GM11168 (cell line): ENCODE results near the gene RNU6-9.

Source experiments
- in situ Hi-C: fragments of 300-500 bp; cut with MboI; formaldehyde crosslinking; loops from one replicate; pipeline ENCODE4 v1.12.0; 2022; ENCODE audit warnings: low sequenced_read_pairs; ENCODE audit not compliant: unreplicated experiment

RNU6-9 gene

DNA sequence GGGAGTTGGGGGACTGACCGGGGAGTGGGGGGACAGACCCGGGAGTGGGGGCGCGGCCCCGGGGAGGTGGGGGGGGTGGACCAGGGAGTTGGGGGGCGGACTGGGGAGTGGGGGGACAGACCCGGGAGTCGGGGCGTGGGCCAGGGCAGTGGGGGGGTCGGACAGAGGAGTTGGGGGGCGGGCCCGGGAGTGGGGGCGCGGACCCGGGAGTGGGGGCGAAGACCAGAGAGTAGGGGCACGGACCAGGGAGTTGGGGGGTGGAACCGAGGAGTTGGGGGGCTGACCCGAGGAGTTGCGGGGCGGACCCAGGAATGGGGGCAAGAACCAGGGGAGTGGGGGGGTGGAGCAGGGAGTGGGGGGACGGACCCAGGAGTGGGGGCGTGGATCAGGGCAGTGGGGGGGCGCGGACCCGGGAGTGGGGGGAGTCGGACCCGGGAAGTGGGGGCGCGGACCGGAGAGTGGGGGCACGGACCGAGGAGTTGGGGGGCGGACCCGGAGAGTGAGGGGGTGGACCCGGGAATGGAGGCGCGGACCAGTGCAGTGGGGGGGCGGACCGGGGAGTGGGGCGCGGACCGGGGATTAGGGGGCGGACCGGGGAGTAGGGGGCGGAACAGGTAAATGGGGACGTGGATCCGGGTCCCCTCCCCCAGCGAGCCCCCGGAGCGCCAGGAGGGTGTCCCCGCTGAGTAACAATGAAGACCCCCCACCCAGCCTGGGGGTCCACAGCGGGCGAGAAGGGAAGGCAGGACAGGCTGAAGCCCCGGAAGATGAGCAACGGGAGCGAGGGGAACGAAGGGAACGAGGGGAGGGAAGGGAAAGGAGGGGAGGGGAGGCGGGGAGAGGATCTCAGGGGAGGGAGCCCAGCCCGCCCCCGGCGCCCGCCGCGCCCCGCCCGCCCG is 19.1 kb downstream of the RNU6-9 start:
- in situ Hi-C loops, result no loop called here

DNA sequence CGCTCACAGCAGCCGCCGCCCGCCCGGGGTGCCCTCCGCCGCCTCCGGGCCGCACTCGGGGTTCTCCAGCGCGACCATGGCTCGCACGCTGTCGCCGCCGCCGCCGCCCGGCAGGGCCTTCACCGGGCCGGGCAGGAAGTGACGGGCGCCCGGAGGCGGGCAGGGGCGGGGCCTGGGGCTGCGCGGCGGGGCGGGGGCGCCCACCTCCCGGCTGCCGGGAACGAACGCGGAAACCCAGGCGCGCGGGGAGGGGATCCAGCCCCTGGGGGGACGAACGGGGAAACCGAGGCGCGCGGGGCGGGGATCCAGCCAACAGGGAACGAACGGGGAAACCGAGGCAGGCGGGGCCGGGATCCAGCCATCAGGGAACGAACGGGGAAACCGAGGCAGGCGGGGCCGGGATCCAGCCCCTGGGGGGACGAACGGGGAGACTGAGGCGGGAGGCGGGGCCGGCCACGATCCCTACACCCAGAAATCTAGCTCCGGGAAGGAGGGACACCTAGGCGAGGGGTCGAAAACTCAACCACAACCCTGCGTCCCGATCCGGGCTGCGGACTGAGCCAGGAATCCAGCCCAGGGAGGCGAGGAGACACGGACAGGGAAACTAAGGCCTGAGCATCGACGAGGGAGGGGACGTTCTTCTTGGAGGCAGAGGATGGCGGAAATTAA is 19.9 kb downstream of the RNU6-9 start, which contains the start of gene R3HDM4:
TSS of gene R3HDM4 (minus strand) at position 140 of the 669 bp plus-strand sequence. CDS start at position 78, 62 bp downstream.
- in situ Hi-C loops, result no loop called here

DNA sequence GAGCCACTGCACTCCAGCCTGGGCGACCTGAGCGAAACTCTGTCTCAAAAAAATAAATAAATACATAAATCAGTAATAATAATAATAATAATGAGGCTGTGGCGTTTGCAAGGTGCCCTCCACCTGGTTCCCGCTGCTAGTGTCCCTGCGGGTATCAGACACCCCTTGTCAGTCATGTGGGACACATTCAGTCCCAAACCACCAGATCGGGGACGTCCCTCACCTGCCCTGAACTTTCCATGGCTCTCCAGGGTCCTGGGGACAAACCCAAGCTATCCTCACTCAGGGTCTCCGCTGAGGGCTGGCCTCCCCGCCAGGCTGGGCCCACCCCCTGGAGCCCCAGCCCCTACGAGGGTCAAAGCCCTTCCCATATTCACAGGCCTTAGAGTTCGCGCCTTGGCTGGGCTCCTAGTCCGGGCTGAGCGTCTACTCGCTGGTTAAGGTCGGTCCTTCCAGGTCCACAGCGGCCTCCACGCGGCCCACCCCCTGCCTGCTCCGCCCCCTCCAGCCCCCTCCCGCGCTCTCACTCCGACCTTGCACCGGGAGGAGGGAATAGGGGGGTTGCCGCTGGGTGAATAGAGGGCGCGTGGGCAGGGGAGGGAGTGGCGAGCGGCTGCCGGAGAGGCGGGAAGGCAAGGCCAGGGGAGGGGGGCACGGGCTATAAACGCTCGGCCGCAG is 23.5 kb downstream of the RNU6-9 start:
- in situ Hi-C loops, result no loop called here

DNA sequence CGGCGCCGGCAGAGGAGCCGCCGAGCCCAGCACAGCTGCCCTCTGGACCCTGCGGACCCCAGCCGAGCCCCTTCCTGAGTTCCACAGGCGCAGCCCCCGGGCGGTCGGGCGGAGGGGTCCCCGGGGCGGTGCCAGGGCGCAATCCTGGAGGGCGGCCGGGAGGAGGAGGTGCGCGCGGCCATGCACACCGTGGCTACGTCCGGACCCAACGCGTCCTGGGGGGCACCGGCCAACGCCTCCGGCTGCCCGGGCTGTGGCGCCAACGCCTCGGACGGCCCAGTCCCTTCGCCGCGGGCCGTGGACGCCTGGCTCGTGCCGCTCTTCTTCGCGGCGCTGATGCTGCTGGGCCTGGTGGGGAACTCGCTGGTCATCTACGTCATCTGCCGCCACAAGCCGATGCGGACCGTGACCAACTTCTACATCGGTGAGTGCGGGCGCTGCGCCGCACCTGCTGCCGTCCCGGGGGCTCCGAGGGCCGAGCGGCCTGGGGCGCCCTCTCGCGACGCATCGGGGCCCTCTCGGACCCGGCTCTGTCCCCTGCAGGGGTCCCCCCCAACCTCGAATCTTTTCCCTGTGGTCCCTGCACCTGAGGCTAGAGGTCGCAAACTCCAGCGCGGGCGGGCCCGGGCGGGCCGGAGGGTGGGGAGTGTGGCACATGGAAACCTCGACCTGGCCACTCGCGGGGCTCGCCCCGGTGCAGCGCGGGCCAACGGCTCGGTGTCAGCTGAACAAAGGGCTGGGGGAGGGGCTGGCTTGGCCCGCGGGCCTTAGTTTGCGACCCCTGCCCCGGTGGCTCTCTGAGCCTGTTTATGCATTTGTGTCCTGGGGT is 24.3 kb downstream of the RNU6-9 start, which contains the start of gene KISS1R:
TSS of gene KISS1R (plus strand) at position 11 of the 829 bp plus-strand sequence. CDS start at position 181, 170 bp downstream.
- in situ Hi-C loops, result no loop called here

DNA sequence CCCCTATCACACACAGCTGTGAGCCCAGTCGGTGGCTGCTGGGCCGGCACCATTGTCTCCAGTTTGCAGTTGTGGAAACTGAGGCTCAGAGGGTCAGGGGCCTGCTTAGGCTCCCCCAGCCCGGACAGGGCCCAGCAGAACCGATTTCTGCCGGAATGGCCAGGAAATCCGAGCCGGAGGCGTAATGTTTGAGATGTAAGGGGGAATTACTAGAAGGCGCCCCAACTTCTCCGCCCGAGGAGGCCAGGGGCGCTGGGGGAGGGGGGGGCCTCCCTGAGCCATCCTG is 24.8 kb downstream of the RNU6-9 start:
- in situ Hi-C loops, result no loop called here

DNA sequence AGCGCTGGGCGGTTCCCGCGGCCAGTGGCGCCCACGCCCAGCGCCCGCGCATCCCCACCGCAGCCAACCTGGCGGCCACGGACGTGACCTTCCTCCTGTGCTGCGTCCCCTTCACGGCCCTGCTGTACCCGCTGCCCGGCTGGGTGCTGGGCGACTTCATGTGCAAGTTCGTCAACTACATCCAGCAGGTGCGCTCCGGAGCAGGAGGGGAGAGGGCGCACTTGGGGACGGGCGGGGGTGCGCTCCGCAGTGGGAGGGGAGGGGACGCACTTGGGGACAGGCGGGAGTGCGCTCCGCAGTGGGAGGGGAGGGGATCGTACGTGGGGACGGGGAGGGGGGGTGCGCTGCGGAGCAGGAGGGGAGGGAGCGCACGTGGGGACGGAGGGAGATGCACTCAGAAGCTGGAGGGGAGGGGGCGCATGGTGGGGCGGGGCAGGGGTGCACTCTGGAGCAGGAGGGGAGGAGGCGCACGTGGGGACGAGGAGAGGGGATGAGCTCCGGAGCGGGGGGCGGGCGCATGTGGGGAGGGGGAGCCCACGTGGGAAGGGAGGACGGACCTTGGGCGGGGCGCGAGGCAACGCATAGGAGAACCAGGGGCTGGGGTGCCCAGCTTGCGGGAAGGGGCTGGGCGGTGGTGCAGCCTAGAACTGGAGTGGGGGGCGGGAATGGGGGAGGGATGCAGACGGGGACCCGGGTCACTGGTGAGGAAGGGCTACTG is 25.4 kb downstream of the RNU6-9 start:
- in situ Hi-C loops, result no loop called here

DNA sequence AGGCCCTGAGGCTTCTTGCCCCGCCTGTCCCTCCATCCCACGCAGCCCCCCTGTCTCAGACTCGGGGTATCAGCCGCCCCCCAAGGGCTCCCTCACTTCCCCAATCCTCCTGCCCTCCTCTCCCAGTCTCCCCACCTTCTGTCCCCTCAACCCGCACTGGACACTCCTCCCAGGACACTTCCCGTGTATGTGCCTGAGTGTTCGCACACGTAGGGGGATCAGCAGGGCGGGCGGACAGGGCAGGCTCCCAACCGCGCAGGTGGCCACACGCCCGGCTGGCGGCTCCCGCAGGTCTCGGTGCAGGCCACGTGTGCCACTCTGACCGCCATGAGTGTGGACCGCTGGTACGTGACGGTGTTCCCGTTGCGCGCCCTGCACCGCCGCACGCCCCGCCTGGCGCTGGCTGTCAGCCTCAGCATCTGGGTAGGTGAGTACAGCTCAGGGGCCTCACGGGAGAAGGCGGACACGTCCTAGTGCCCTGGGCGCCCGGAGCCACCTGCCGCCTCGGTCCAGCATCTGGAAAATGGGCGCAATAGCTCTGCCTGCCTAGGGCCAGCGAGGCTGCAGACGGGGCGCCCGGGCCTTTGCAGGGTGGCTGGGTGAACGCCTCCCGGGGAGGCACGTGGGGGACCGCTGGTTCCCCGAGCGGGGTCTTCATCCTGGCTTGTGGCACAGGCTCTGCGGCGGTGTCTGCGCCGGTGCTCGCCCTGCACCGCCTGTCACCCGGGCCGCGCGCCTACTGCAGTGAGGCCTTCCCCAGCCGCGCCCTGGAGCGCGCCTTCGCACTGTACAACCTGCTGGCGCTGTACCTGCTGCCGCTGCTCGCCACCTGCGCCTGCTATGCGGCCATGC is 26.1 kb downstream of the RNU6-9 start:
- in situ Hi-C loops, result loop anchor here (5.0 kb wide), 2 partner anchors 62 to 63 kb away; partner anchors contain the start of genes CFD and WDR18

DNA sequence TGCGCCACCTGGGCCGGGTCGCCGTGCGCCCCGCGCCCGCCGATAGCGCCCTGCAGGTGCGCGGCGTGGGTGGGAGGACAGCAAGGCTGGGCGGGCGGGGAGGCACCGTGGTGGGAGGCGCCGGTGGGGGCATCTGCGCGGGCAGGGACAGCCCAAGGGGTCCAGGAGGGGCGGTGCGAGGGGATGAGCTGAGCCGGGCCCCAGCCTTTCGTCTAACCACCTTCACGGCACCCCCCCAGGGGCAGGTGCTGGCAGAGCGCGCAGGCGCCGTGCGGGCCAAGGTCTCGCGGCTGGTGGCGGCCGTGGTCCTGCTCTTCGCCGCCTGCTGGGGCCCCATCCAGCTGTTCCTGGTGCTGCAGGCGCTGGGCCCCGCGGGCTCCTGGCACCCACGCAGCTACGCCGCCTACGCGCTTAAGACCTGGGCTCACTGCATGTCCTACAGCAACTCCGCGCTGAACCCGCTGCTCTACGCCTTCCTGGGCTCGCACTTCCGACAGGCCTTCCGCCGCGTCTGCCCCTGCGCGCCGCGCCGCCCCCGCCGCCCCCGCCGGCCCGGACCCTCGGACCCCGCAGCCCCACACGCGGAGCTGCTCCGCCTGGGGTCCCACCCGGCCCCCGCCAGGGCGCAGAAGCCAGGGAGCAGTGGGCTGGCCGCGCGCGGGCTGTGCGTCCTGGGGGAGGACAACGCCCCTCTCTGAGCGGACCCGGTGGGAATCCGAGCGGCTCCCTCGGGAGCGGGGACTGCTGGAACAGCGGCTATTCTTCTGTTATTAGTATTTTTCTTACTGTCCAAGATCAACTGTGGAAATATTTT is 27.0 kb downstream of the RNU6-9 start:
- in situ Hi-C loops, result loop anchor here (5.0 kb wide), 2 partner anchors 62 to 63 kb away; partner anchors contain the start of genes CFD and WDR18

DNA sequence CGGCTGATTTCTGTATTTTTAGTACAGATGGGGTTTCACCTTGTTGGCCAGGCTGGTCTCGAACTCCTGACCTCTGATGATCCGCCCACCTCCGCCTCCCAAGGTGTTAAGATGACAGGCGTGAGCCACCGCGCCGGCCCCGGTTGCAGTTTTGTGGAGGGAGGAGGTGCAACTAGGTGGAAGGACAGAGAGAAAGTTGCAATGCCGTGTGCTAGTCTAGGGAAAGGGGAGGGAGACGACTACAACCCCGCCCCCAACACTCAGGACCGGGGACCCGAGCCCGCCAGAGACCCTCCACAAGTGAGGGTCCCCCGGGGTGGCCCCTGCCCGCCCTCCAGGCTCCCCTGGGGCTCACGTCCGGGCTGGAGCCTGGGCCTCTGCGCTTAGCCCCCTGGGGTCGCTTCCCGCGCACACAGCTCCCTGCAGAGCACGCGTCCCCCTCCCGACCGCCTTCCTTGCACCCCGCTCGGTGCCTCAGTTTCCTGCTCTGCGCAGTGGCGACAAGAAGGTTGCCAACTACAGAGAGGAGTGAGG is 31.3 kb downstream of the RNU6-9 start:
- in situ Hi-C loops, result loop anchor here (5.0 kb wide), 2 partner anchors 58 to 67 kb away; partner anchors contain the start of genes CFD and WDR18

DNA sequence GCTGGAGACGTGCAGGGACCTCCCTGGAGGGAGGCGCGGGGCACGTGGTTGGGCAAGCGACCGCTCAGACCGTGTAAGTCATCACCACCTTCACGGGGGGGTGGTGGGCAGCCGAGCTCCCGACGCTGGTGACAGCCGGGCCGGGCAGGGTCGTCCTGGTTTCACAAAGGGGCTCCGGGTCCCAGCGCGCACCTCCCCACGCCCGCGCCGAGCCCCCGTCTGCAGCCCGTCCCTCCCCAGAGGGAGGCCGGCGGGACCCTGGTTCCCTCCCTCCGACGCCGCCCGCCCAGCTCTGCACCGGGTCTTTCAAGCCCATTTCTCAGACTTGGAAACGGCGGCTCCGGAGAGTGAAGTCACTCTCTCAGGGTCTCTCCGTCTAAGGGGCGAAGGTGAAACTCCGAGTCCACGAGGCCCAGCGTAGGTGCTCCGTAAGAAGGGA is 31.8 kb downstream of the RNU6-9 start:
- in situ Hi-C loops, result no loop called here

DNA sequence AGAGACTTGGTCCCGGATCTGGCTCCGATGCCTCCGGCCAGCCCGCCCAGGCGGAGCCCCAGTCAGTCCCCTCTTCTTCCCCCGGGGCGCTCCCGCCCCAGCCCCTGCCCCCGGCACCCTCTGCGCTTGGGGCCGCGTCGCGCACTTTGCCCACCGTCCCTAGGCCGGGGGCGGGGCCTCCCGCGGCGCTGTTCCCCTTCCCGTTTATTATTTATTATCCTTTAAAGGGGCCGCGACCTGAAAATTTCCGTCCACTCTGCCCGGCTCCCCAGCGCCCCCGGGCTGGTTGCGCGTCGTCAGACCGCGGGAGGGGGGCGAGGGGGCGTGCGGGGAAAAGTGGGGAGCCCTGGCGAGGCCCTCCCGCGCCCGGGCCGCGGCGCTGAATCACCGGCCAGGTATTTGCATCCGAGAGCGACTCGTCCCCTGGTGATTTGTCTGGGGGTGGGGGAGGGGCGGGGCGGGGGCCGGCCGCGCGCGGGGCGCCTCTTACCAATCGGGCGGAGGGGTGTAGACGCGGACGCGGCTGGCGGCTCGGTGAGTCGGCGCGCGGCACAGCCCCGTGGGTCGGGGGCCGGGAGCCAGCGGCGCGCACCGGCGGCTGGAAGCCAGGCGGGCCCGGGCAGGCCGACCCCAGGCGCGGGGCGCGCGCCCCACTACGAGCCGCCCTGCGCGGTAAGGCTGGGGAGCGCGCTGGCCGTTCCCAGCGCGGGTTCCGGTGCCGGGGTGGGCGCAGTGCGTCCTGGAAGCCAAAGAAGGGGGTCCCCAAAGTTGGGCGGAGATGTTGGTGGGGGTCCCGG is 32.4 kb downstream of the RNU6-9 start, which contains the start of gene ARID3A:
TSS of gene ARID3A (plus strand) at position 510 of the 797 bp plus-strand sequence. CDS start 3,494 bp downstream, outside the sequence.
- in situ Hi-C loops, result no loop called here

DNA sequence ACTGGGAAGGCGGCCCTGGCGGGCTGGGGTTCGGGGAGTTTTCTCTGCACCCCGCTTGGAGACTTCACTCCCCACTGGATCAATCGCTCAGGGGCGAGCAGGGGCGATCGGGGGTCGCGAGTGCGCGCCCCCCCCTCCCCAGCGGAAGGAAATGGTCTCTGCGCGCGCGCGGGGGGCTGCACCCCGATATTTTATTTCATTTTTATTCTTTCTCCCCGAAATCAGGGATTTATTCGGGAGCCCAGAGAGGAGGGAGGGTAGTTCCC is 33.0 kb downstream of the RNU6-9 start:
- in situ Hi-C loops, result no loop called here

DNA sequence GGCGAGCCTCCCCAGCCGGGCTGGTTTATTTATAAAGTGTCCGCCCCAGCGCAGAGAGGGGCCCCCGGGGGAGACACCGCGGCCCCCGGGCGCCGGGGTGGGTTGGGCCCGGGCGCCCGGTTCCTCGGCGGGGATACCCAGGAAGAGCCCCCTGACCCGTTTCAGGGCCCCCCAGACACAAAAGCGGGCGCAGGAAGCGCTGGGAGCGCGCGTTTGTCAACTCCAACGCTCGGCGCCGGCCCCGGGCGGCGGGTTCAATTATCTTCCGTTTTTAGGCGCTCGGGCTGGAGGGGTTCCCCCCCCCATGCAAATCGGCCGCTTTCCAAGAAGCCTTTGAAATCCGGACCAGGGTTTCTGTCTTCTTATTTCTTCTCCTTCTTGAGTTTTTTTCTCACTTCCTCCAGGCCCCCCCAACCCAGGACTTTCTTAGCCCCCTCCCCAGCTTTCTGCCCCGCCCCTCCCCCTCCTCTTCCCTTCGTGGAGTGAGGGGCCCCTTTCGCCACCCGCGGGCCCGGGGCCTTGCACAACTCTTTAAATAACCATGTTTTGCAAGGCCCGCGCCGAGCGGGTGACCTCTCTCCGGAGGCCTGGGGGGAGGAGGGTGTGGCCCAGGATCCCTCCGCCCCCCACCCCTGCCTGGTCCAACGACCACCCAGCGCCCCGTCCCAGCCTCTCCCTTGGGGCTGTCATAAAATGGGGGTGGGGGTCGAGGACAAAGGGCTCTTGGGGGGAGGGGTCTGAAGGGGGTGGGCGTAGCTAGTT is 33.5 kb downstream of the RNU6-9 start:
- in situ Hi-C loops, result no loop called here

DNA sequence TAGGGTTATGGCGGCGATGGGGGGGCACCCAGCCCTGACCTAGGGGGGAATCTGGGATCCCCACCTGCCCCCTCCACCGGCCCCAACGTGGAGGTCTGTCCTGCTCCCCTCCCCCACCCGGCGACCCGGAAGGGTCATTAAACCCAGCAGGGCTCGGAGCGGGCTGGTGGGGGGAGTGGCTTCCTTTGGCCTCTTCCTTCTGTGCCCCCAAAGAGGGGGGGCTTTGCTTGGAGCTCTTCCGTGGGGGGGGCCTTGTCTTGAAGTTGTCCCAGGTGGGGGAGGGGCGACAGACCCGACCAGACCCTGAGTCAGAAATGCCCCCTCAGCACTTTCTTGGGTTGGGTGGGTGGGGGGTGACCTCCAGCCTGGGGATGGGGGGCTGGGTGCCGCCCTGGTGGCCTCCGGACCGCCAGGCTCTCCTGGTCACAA is 34.1 kb downstream of the RNU6-9 start:
- in situ Hi-C loops, result no loop called here

DNA sequence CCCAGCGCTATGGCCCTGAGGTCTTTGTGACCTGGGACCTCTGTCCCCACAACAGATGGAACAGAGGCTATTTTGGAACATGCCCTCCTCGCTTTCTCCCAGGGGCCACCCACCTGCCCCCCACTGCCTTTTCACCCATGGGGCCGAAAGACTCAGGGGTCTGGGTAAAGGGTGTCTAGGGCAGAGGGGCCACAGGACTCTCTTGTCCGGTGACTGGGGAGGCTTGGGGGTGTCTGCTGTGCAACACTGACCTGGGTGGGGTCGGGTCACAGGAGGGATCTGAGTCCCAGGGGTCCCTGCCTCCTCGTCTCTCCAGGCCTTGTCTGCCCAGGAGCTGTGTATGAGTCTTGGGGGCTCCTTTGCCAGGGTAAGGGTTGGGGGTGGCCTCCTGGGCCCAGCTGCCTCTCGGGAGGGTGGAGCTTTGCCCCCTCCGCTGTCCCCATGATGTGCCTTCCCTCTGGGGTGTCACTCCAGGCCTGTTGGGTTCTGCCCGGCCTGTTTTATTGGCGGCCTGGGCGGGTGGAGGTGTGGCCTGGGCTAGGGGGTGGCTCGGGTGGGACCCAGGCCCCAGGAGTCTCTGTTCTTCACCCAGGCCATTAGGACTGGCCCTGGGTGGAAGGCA is 34.6 kb downstream of the RNU6-9 start:
- in situ Hi-C loops, result no loop called here
